PC-3 (cell line): Measurements from ENCODE around the gene MMP11.

Experiments
- EZH2 ChIP-seq: fragments of 300-600 bp; sonication (generic); IDR thresholded peaks from one replicate; pipeline ENCODE4 v1.6.1; 2017; ENCODE audit warnings: antibody characterized with exemption, mild to moderate bottlenecking, low read length; ENCODE audit not compliant: unreplicated experiment
- EZH2phosphoT487 ChIP-seq: fragments of 300-600 bp; sonication (generic); IDR thresholded peaks from 2 replicates; pipeline ENCODE4 v1.6.1; 2018; ENCODE audit warnings: mild to moderate bottlenecking, antibody characterized with exemption, low read length, borderline replicate concordance

DNA sequence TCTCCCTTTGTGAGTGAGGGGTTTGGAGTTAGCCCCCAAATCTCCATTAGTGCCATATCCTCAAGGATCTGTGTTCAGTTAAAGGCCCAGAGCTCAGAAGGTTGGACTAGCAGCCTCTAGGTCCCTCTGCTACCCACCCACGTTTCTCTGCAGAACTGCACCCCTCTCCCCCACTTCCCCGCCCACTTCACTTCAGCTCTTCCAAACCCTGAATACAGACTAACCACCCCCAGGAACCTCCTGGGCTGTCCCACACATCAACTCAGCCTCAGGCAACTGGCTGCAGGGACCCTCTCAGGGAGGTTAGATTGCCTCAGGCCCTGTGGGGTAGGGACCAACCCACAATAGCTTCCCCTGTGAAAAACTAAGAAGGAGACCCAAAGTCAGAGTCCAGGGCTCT, 19.3 kb upstream of the MMP11 start:
- no peak for TF ChIP-seq EZH2
- TF ChIP-seq EZH2phosphoT487 = no peak
